Keratinocyte (primary cell): Measurements from ENCODE around the gene ZNF627.

ENCODE experiments used
- EZH2 ChIP-seq: IDR thresholded peaks from one replicate; pipeline ENCODE4 v1.6.1; 2012; ENCODE audit warnings: inconsistent platforms, mild to moderate bottlenecking, low read length, moderate library complexity
- TF ChIP-seq, protein P1 (sequence below), 3 experiments: IDR thresholded peaks in 1 of 3; conservative IDR thresholded peaks in 1 of 3; optimal IDR thresholded peaks in 1 of 3; 2 replicates in 2 of 3; 3 replicates in 1 of 3; pipeline versions ENCODE3 to v1.5.1; 2011; ENCODE audit warnings: low read length in 3 of 3, mild to moderate bottlenecking in 3 of 3, moderate library complexity in 2 of 3, control low read depth in 1 of 3, inconsistent platforms in 1 of 3; ENCODE audit not compliant: insufficient read depth in 2 of 3; ENCODE audit errors: extremely low read depth in 1 of 3

GRCh38 chr19:11658970-11659369, 61.7 kb downstream of the ZNF627 start:
- TF ChIP-seq, protein P1, sequence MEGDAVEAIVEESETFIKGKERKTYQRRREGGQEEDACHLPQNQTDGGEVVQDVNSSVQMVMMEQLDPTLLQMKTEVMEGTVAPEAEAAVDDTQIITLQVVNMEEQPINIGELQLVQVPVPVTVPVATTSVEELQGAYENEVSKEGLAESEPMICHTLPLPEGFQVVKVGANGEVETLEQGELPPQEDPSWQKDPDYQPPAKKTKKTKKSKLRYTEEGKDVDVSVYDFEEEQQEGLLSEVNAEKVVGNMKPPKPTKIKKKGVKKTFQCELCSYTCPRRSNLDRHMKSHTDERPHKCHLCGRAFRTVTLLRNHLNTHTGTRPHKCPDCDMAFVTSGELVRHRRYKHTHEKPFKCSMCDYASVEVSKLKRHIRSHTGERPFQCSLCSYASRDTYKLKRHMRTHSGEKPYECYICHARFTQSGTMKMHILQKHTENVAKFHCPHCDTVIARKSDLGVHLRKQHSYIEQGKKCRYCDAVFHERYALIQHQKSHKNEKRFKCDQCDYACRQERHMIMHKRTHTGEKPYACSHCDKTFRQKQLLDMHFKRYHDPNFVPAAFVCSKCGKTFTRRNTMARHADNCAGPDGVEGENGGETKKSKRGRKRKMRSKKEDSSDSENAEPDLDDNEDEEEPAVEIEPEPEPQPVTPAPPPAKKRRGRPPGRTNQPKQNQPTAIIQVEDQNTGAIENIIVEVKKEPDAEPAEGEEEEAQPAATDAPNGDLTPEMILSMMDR (optimal IDR thresholded peaks at IDR 0.05 in 1 of 3, IDR thresholded peaks at IDR 0.05 in 1 of 3, conservative IDR thresholded peaks at IDR 0.05 in 1 of 3; ENCODE audit: extremely low read depth in 1 of 3, insufficient read depth in 2 of 3, low read length in 3 of 3): no peak
- no peak for TF ChIP-seq EZH2
